Immature natural killer cell (primary cell): Measurements from ENCODE around the gene INIP. TPM values are rescaled to one million over a fixed set of nuclear protein-coding genes. Genes with fewer than 3 reads are reported as not detected.
"Not testable (repeated sequence)": the region's sequence is repeated elsewhere in the genome, so short reads cannot be mapped to it uniquely, and the experiment has no call there.

Experiments used
- DNase-seq, 3 donors: peaks; one replicate each; pipeline ENCODE4 v3.0.0; 2022; ENCODE audit warnings: mixed read lengths in 1 of 3
- H3K27ac Mint-ChIP-seq, 6 donors: one replicate each; pipeline ENCODE4 v1.8.0; 2020; ENCODE audit warnings: mixed read lengths in 6 of 6, mild to moderate bottlenecking in 5 of 6, inconsistent platforms in 4 of 6, moderate library complexity in 3 of 6
- H3K27me3 Mint-ChIP-seq, 3 donors: one replicate each; pipeline ENCODE4 v1.8.0; 2020 to 2021; ENCODE audit warnings: low read depth in 3 of 3, mild to moderate bottlenecking in 3 of 3, mixed read lengths in 3 of 3, moderate library complexity in 3 of 3, inconsistent platforms in 1 of 3
- H3K36me3 Mint-ChIP-seq, 3 donors: one replicate each; pipeline ENCODE4 v1.8.0; 2020; ENCODE audit warnings: mixed read lengths in 3 of 3, inconsistent platforms in 2 of 3, mild to moderate bottlenecking in 2 of 3
- H3K4me1 Mint-ChIP-seq, 2 donors: one replicate each; pipeline ENCODE4 v1.8.0; 2020; ENCODE audit warnings: inconsistent platforms in 2 of 2, mild to moderate bottlenecking in 2 of 2, mixed read lengths in 2 of 2, moderate library complexity in 1 of 2
- H3K4me3 Mint-ChIP-seq, 5 donors: one replicate each; pipeline ENCODE4 v1.8.0; 2020; ENCODE audit warnings: mild to moderate bottlenecking in 5 of 5, mixed read lengths in 5 of 5, inconsistent platforms in 3 of 5, moderate library complexity in 3 of 5
- H3K9me3 Mint-ChIP-seq, 6 donors: one replicate each; pipeline ENCODE4 v1.8.0; 2020; ENCODE audit warnings: mild to moderate bottlenecking in 6 of 6, mixed read lengths in 6 of 6, inconsistent platforms in 4 of 6, moderate library complexity in 3 of 6
- polyA plus RNA-seq, 3 donors: library from polyadenylated mRNA; unstranded; fragments of 300-500 nt; fragmentation: Illumina TruSeq; gene quantifications; one replicate each; pipeline ENCODE4 v1.2.3, GENCODE V29; 2021

Gene INIP
- polyA plus RNA-seq, 3 donors from 2014 or later = 27.9 to 39.6 (median 34.3) TPM

- no peak overlapping the region for H3K27ac Mint-ChIP-seq
- H3K36me3 Mint-ChIP-seq = peaks cover 10 to 18% (median 15%) of the 10 kb centered on the region in 3 donors
- H3K27me3 Mint-ChIP-seq = peaks cover 2 to 5% (median 3%) of the 10 kb centered on the region in 3 donors
- H3K4me3 Mint-ChIP-seq = no peak overlapping the region
- H3K4me1 Mint-ChIP-seq = no peaks in the 10 kb centered on the region
- DNase-seq = no peak
- H3K9me3 Mint-ChIP-seq = peaks cover 3 to 20% (median 11%) of the 10 kb centered on the region in 6 donors
These were observed 37.0 kb downstream of the INIP start for GRCh38 chr9:112680731-112681402.

- Mint-ChIP-seq H3K36me3 (peaks cover 4 to 13% (median 4%) of the 10 kb centered on the region in 3 donors), H3K27me3 (peaks cover 2 to 9% (median 5%) of the 10 kb centered on the region in 3 donors), H3K27ac (no peak overlapping the region), H3K4me1 (no peaks in the 10 kb centered on the region), H3K9me3 (peaks cover 3 to 20% (median 11%) of the 10 kb centered on the region in 6 donors), H3K4me3 (no peak overlapping the region)
- no peak for DNase-seq
These were observed 40.9 kb downstream of the INIP start for GRCh38 chr9:112677040-112677439.

GRCh38 chr9:112673221-112673620 lies 44.7 kb downstream of the INIP start:
- H3K4me3 Mint-ChIP-seq, DNase-seq, H3K4me1 Mint-ChIP-seq, H3K27ac Mint-ChIP-seq, H3K36me3 Mint-ChIP-seq, H3K27me3 Mint-ChIP-seq: not testable (repeated sequence)
- peaks cover 3 to 14% (median 9%) of the 10 kb centered on the region in 6 donors for H3K9me3 Mint-ChIP-seq

GRCh38 chr9:112670991-112671625 lies 46.8 kb downstream of the INIP start:
- DNase-seq = no peak
- H3K4me1 Mint-ChIP-seq = no peaks in the 10 kb centered on the region
- no peaks in the 10 kb centered on the region for H3K36me3 Mint-ChIP-seq
- H3K27me3 Mint-ChIP-seq = peaks cover 2 to 7% (median 4%) of the 10 kb centered on the region in 3 donors
- no peak overlapping the region for H3K27ac Mint-ChIP-seq
- H3K4me3 Mint-ChIP-seq = no peak overlapping the region
- no peaks in the 10 kb centered on the region for H3K9me3 Mint-ChIP-seq

DNA sequence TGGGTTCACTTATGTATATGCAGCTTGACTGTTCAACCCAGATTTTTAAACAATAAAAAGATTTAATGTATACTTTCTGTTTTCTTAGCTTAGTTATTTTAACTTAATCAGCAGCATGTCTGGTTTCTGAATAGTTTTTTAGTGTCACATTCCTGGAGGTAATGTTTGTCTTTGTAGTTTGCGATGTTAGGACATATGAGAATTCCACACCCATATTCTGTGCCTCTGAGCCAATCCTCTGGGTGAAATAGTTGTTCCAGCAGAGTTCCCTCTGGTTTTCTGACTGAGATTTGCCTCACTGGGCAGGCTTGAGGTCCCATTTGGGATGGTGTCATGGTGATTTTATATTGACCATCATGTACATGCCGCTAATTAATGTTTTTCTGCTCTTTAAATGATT lies 48.6 kb downstream of the INIP start:
- H3K9me3 Mint-ChIP-seq = no peaks in the 10 kb centered on the region
- no peak overlapping the region for H3K4me3 Mint-ChIP-seq
- no peaks in the 10 kb centered on the region for H3K36me3 Mint-ChIP-seq
- H3K27me3 Mint-ChIP-seq = peaks cover 2 to 3% (median 2%) of the 10 kb centered on the region in 3 donors
- no peaks in the 10 kb centered on the region for H3K4me1 Mint-ChIP-seq
- H3K27ac Mint-ChIP-seq = no peak overlapping the region
- DNase-seq = no peak

DNA sequence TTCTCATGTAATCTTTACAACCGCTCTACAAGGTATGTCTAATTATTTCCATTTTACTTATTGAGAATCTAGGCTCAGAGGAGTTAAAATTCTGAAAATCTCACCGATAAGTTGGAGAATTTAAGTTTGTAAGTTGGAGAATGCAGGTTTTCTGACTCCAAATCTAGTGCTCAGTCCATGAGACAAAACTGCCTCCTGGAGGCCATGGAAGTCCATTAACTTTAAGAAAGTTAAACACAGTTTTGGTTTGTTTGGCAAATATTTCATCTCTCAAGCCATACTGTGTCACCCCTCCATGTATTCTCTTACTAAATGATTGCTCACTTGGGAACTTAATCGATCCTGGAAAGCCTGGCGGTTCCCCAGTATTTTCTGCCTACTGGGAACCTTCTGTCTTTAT lies 52.6 kb downstream of the INIP start:
- no peaks in the 10 kb centered on the region for H3K9me3 Mint-ChIP-seq

DNA sequence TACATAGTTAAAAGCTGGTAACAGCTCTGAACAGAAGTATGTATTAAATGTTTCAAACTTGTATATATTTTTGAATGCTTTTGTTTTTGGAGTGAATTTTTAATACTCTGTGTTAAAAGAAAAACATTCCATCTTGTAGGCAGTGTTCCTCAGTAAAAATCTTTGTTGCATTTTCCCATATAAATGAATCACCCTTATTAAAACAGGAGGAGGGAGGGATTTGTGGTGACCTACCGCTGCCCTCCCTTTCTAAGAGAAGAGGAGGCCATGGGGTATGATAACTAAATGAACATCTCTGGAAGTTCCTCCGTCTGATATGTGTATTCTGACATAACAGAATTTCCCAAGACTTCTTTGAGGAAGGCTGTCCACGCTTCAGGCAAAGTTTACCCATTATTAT lies 53.4 kb downstream of the INIP start:
- DNase-seq = no peak
- Mint-ChIP-seq H3K27ac (no peak overlapping the region), H3K27me3 (peaks cover 0 to 2% (median 2%) of the 10 kb centered on the region in 3 donors), H3K4me3 (no peak overlapping the region), H3K4me1 (no peaks in the 10 kb centered on the region), H3K36me3 (peaks cover 0 to 4% (median 0%) of the 10 kb centered on the region in 3 donors), H3K9me3 (no peaks in the 10 kb centered on the region)

More for the DNA sequence above, 52.6 kb downstream of the INIP start:
- H3K27ac Mint-ChIP-seq = no peak overlapping the region
- DNase-seq = no peak
- no peak overlapping the region for H3K4me3 Mint-ChIP-seq
- no peaks in the 10 kb centered on the region for H3K4me1 Mint-ChIP-seq
- peaks cover 0 to 2% (median 2%) of the 10 kb centered on the region in 3 donors for H3K27me3 Mint-ChIP-seq
- H3K36me3 Mint-ChIP-seq = peaks cover 0 to under 1% (median 0%) of the 10 kb centered on the region in 3 donors

DNA sequence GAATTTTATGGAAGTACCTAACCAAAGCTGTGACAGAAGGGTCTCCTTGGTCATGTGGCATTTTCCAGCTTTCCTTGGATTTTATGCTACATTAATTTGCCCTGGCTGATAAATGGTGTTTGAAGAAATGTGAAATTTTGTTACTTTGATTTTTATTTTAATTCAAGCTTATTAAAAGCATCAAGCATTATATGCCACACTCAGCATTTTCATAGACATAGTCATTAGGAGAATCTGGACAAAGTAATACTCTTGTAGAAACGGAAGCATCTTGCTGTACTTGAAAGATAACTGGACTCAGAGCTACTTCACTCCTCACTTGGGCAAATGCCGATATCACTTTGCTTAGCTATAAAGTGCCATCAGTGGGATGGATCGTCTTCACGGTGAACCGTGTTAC lies 54.2 kb downstream of the INIP start:
- H3K4me1 Mint-ChIP-seq = no peaks in the 10 kb centered on the region
- no peak for DNase-seq
- H3K27me3 Mint-ChIP-seq = no peaks in the 10 kb centered on the region
- peaks cover 0 to 4% (median 0%) of the 10 kb centered on the region in 3 donors for H3K36me3 Mint-ChIP-seq
- H3K9me3 Mint-ChIP-seq = no peaks in the 10 kb centered on the region
- H3K27ac Mint-ChIP-seq = no peak overlapping the region
- no peak overlapping the region for H3K4me3 Mint-ChIP-seq

GRCh38 chr9:112659906-112660305 lies 58.0 kb downstream of the INIP start:
- H3K9me3 Mint-ChIP-seq = no peaks in the 10 kb centered on the region
- no peak overlapping the region for H3K27ac Mint-ChIP-seq
- H3K4me3 Mint-ChIP-seq = no peak overlapping the region
- no peak for DNase-seq
- peaks cover 0 to 4% (median 0%) of the 10 kb centered on the region in 3 donors for H3K36me3 Mint-ChIP-seq
- H3K27me3 Mint-ChIP-seq = peaks cover 0 to 2% (median 0%) of the 10 kb centered on the region in 3 donors
- H3K4me1 Mint-ChIP-seq = no peaks in the 10 kb centered on the region

DNA sequence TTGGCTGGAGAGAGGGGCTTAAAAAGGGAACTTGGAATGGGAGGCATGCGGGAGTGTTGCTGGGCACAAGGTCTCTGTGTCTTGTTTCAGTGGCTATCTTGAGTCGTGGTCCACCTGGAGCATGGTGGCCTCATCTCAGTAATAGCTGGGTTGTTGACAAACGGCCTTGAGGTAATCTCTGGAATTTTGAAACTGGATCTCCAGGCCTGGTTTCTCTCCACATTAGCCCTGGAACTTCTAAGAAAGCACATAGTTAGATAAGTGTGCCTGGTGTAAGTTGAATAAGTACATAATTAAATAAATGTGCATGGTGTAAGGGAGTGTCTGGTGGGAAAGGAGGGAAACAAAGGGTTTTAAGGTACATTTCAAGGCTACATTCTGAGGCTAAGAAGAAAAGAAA lies 62.2 kb downstream of the INIP start:
- no peak overlapping the region for H3K4me3 Mint-ChIP-seq
- peaks cover 0 to 3% (median 2%) of the 10 kb centered on the region in 3 donors for H3K27me3 Mint-ChIP-seq

GRCh38 chr9:112654282-112654681 lies 63.6 kb downstream of the INIP start:
- Mint-ChIP-seq H3K27ac (no peak overlapping the region), H3K36me3 (no peaks in the 10 kb centered on the region), H3K4me1 (no peaks in the 10 kb centered on the region), H3K4me3 (no peak overlapping the region), H3K27me3 (peaks cover 2 to 3% (median 3%) of the 10 kb centered on the region in 3 donors), H3K9me3 (peaks cover 0 to 5% (median 3%) of the 10 kb centered on the region in 6 donors)
- DNase-seq = no peak

More for the DNA sequence above, 62.2 kb downstream of the INIP start:
- no peak for DNase-seq
- H3K4me1 Mint-ChIP-seq = no peaks in the 10 kb centered on the region
- no peak overlapping the region for H3K27ac Mint-ChIP-seq
- peaks cover 0 to 4% (median 0%) of the 10 kb centered on the region in 3 donors for H3K36me3 Mint-ChIP-seq
- H3K9me3 Mint-ChIP-seq = no peaks in the 10 kb centered on the region

- DNase-seq = no peak
- Mint-ChIP-seq H3K27ac (no peak overlapping the region), H3K27me3 (peaks cover 0 to 8% (median 8%) of the 10 kb centered on the region in 3 donors), H3K4me1 (no peaks in the 10 kb centered on the region), H3K4me3 (no peak overlapping the region), H3K9me3 (peaks cover 12 to 32% (median 20%) of the 10 kb centered on the region in 6 donors), H3K36me3 (peaks cover 28 to 30% (median 29%) of the 10 kb centered on the region in 3 donors)
These were observed 69.3 kb downstream of the INIP start for GRCh38 chr9:112648624-112649023.

GRCh38 chr9:112647596-112647995 lies 70.3 kb downstream of the INIP start:
- H3K4me1 Mint-ChIP-seq = no peaks in the 10 kb centered on the region
- H3K36me3 Mint-ChIP-seq = peaks cover 28 to 33% (median 30%) of the 10 kb centered on the region in 3 donors
- no peak overlapping the region for H3K4me3 Mint-ChIP-seq
- H3K27me3 Mint-ChIP-seq = peaks cover 0 to 12% (median 7%) of the 10 kb centered on the region in 3 donors
- peaks cover 12 to 32% (median 20%) of the 10 kb centered on the region in 6 donors for H3K9me3 Mint-ChIP-seq
- no peak overlapping the region for H3K27ac Mint-ChIP-seq
- no peak for DNase-seq

DNA sequence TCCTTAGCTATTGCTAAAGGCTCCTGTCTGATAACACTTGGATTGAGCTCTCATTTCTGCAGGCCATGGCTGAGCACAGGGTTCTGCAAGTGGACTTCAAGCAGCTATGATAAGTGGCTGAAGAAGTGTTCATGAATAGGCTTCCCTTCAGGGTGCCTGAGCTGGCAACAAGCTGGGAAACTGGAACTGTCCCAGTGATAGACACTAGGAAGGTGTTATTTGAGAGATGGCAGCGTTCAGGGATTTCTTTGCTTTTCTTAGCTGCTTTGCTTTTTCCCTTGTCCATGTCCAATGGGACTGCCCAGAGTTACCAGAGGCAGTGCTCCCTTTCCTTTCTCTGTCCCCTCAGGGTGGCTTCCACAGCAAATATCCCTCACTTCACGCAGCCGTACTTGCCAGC lies 75.8 kb downstream of the INIP start:
- Mint-ChIP-seq H3K36me3 (peaks cover 27 to 41% (median 32%) of the 10 kb centered on the region in 3 donors), H3K27me3 (peaks cover 0 to 11% (median 7%) of the 10 kb centered on the region in 3 donors), H3K9me3 (peaks cover 5 to 18% (median 11%) of the 10 kb centered on the region in 6 donors), H3K4me3 (no peak overlapping the region), H3K27ac (no peak overlapping the region), H3K4me1 (no peaks in the 10 kb centered on the region)
- DNase-seq = no peak
